ENCODE measurements around the gene PRDM16.

PRDM16 gene

DNA sequence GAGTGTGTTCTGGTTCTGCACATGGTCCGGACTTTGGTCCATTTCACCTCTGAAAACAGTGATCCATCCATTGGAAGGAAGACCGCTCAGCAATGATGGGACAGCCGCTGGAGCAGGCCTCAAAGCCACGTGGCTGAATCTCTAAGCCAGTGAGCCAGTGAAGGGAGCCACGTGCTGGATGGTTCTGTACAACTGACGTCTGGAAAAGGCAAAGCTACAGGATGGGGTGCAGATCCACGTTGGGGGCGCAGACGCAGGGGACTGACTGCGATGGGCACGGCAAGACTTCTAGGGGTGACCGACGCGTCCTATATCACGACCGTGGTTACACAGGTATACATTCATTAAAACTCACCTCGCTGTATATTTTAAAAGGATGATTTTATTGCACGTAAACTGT is 375.3 kb downstream of the PRDM16 start:
- Histone ChIP-seq H3K4me3 (ENCODE audit: low read depth, low read length) (no peak overlapping the region), H3K36me3 (ENCODE audit: control insufficient read depth in 2 of 2, insufficient read depth in 1 of 2, low read length in 2 of 2) (no peaks in the 10 kb centered on the region), H3K4me1 (ENCODE audit: control insufficient read depth, insufficient read depth, low read length) (no peaks in the 10 kb centered on the region), H3K9me3 (ENCODE audit: control insufficient read depth, insufficient read depth, low read depth, low read length) (no peaks in the 10 kb centered on the region), H3K27ac (ENCODE audit: extremely low read depth, low read depth, low read length) (no peak overlapping the region)
- TF ChIP-seq ZNF146 (tag by site-specific recombination; IDR thresholded peaks at IDR 0.05) (no peak), OVOL3 (tag by site-specific recombination; IDR thresholded peaks at IDR 0.05) (no peak), GLI4 (tag by site-specific recombination; IDR thresholded peaks at IDR 0.05) (no peak), ZNF707 (tag by site-specific recombination; IDR thresholded peaks at IDR 0.05) (no peak), ZNF521 (tag by site-specific recombination; IDR thresholded peaks at IDR 0.05) (no peak), ZNF239 (tag by site-specific recombination; IDR thresholded peaks at IDR 0.05) (no peak), ZNF274 (IDR thresholded peaks at IDR 0.05; ENCODE audit: low read length) (no peak), ZNF274 (tag by site-specific recombination; IDR thresholded peaks at IDR 0.05; ENCODE audit: borderline replicate concordance) (no peak), ZNF645 (tag by site-specific recombination; IDR thresholded peaks at IDR 0.05) (no peak), ZNF664 (tag by site-specific recombination; IDR thresholded peaks at IDR 0.05) (no peak), ZSCAN5A (tag by site-specific recombination; IDR thresholded peaks at IDR 0.05) (no peak), ZNF350 (tag by site-specific recombination; IDR thresholded peaks at IDR 0.05) (no peak)
- TF ChIP-seq, protein P1, sequence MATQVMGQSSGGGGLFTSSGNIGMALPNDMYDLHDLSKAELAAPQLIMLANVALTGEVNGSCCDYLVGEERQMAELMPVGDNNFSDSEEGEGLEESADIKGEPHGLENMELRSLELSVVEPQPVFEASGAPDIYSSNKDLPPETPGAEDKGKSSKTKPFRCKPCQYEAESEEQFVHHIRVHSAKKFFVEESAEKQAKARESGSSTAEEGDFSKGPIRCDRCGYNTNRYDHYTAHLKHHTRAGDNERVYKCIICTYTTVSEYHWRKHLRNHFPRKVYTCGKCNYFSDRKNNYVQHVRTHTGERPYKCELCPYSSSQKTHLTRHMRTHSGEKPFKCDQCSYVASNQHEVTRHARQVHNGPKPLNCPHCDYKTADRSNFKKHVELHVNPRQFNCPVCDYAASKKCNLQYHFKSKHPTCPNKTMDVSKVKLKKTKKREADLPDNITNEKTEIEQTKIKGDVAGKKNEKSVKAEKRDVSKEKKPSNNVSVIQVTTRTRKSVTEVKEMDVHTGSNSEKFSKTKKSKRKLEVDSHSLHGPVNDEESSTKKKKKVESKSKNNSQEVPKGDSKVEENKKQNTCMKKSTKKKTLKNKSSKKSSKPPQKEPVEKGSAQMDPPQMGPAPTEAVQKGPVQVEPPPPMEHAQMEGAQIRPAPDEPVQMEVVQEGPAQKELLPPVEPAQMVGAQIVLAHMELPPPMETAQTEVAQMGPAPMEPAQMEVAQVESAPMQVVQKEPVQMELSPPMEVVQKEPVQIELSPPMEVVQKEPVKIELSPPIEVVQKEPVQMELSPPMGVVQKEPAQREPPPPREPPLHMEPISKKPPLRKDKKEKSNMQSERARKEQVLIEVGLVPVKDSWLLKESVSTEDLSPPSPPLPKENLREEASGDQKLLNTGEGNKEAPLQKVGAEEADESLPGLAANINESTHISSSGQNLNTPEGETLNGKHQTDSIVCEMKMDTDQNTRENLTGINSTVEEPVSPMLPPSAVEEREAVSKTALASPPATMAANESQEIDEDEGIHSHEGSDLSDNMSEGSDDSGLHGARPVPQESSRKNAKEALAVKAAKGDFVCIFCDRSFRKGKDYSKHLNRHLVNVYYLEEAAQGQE (tag by site-specific recombination; IDR thresholded peaks at IDR 0.05), result no peak
- POLR2A ChIA-PET, result no interaction called here
- CTCF ChIA-PET, result interaction anchor here (2.5 kb wide), 1 partner anchor 9 kb away, joined by 15 read pairs; no protein-coding TSS in a partner anchor

DNA sequence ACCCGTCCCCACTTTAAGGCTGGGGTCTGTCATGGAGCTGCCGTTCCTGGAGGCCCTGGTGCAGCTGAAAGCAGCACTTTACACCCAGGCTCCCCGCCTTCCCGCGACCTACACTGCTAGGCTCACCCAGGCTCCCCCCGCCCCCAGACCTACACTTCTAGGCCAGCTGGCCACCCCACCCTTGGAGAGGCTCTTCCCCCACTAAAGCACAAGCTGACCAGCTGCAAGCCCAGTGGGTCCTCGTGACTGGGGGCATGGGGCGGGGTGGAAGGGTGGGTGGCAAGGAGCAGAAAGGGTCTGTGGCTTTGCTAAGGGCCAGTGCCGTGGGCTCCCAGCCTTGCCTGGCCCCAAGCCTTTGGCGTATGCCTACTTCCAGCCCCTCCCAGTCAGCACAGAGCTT is 375.7 kb downstream of the PRDM16 start:
- Histone ChIP-seq H3K36me3 (ENCODE audit: control insufficient read depth in 2 of 2, insufficient read depth in 1 of 2, low read length in 2 of 2) (no peaks in the 10 kb centered on the region), H3K4me3 (ENCODE audit: low read depth, low read length) (no peak overlapping the region), H3K4me1 (ENCODE audit: control insufficient read depth, insufficient read depth, low read length) (no peaks in the 10 kb centered on the region), H3K27ac (ENCODE audit: extremely low read depth, low read depth, low read length) (no peak overlapping the region), H3K9me3 (ENCODE audit: control insufficient read depth, insufficient read depth, low read depth, low read length) (no peaks in the 10 kb centered on the region)
- TF ChIP-seq ZXDB (tag by site-specific recombination; IDR thresholded peaks at IDR 0.05) (no peak), ZNF292 (tag by site-specific recombination; IDR thresholded peaks at IDR 0.05; ENCODE audit: borderline replicate concordance, low read depth) (no peak), ZBTB48 (tag by site-specific recombination; IDR thresholded peaks at IDR 0.05) (no peak), ZNF645 (tag by site-specific recombination; IDR thresholded peaks at IDR 0.05) (no peak), ZBTB8A (tag by site-specific recombination; IDR thresholded peaks at IDR 0.05) (no peak), ZNF548 (tag by site-specific recombination; IDR thresholded peaks at IDR 0.05) (no peak), ZNF16 (tag by site-specific recombination; IDR thresholded peaks at IDR 0.05; ENCODE audit: low read depth) (no peak), ZNF24 (tag by site-specific recombination; IDR thresholded peaks at IDR 0.05) (no peak), ZNF114 (tag by site-specific recombination; IDR thresholded peaks at IDR 0.05) (no peak), ZEB2 (tag by site-specific recombination; IDR thresholded peaks at IDR 0.05) (no peak), HOXA7 (CRISPR knock-in tag; IDR thresholded peaks at IDR 0.05; ENCODE audit: borderline replicate concordance) (no peak), MZF1 (tag by site-specific recombination; IDR thresholded peaks at IDR 0.05; ENCODE audit: borderline replicate concordance) (no peak)
- POLR2A ChIA-PET, result no interaction called here
- CTCF ChIA-PET, result interaction anchor here (0.6 to 2.5 kb wide), 2 partner anchors 8 to 28 kb away, joined by 3 to 15 read pairs; no protein-coding TSS in a partner anchor
